ENCODE results near the gene RTBDN. TPM values are rescaled to one million over a fixed set of nuclear protein-coding genes. Genes with fewer than 3 reads are reported as not detected.

RTBDN gene
- total and polyA plus RNA-seq, 10 of the 15 experiments (the other 5 are each of a cell fraction or from before 2014, with no cell fraction given): 0.45 TPM; not detected in 9

DNA sequence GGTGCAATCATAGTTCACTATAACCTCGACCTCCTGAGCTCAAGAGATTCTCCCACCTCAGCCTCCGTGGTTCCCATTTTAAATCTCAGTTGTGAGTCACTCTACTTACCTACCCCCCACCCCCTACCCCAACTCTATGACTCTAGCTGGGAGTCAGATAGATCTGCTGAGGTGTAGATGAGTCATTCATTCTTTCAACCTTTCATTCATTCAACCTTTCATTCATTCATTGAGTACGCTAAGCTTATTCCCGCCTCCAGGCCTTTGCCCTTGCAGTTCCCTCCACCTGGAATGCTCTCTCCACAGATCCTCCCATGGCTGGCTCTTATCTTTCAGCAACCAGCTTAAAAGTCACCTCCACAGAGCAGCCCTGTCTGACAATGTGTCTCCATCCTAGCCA, 2.8 kb upstream of the RTBDN start (continued):
- TF ChIP-seq ESRRA (IDR thresholded peaks at IDR 0.05; ENCODE audit: low read length) (no peak), PML (IDR thresholded peaks at IDR 0.05; ENCODE audit: low read length) (no peak), YY1 (IDR thresholded peaks at IDR 0.05; ENCODE audit: low read depth, low read length) (no peak)

DNA sequence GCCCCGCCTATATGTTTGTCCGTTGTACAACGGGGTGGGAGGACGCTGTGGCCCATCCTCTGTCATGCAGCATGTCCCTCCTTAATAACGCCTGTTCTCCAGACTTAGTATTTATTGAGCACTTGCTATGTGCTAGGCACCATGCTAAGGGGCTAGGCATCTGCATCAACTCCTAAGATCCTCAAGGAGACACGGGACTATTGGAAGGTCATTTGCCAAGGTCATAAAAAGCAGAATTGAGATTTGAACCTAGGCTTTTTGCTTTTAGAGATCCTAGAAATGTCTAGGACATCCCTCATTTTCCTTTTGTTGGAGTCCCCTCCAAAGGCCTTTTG, 2.1 kb upstream of the RTBDN start:
- no TSS peak for BruUV-seq (replicated peaks)
- TF ChIP-seq ESRRA (IDR thresholded peaks at IDR 0.05; ENCODE audit: low read length) (no peak), PML (IDR thresholded peaks at IDR 0.05; ENCODE audit: low read length) (no peak), POU2F2 (IDR thresholded peaks at IDR 0.05; ENCODE audit: borderline replicate concordance, low read depth, low read length) (no peak), ZSCAN29 (IDR thresholded peaks at IDR 0.05) (no peak), HDGF (IDR thresholded peaks at IDR 0.05) (no peak), HCFC1 (IDR thresholded peaks at IDR 0.05; ENCODE audit: low read length) (no peak), RAD51 (IDR thresholded peaks at IDR 0.05) (no peak), STAT1 (conservative IDR thresholded peaks at IDR 0.05) (no peak)
- ATAC-seq: no peak
- Histone ChIP-seq H3K9me3 (replicated peaks; ENCODE audit: control insufficient read depth, insufficient read depth, low read length) (no peaks in the 10 kb centered on the region; the same call in none of the 3 replicates), H3K36me3 (ENCODE audit: control insufficient read depth in 2 of 2, insufficient read depth in 2 of 2, low read length in 1 of 2) (no peaks in the 10 kb centered on the region), H3K27me3 (replicated peaks in 1 of 2; ENCODE audit: control insufficient read depth in 2 of 2, insufficient read depth in 2 of 2, low read length in 1 of 2) (peaks cover 10 to 46% of the 10 kb centered on the region in 2 experiments), H3K4me1 (ENCODE audit: control insufficient read depth, insufficient read depth, low read length) (peaks cover 7% of the 10 kb centered on the region; the same call in 1 of the 2 replicates), H2AFZ (ENCODE audit: control insufficient read depth, low read depth, low read length) (no peak overlapping the region), H3K4me2 (ENCODE audit: control insufficient read depth, insufficient read depth) (no peak overlapping the region), H3K9ac (ENCODE audit: control insufficient read depth, insufficient read depth, low read length) (no peak overlapping the region), H3K4me3 (no peak overlapping the region), H3K79me2 (ENCODE audit: control insufficient read depth, insufficient read depth, low read length) (no peaks in the 10 kb centered on the region), H3K27ac (ENCODE audit: control insufficient read depth, insufficient read depth) (no peak overlapping the region), H4K20me1 (ENCODE audit: control insufficient read depth, insufficient read depth) (no peaks in the 10 kb centered on the region; the same call in 1 of the 2 replicates)
- ChIA-PET POLR2A (interaction anchor here (1.2 kb wide), 1 partner anchor 44 kb away, joined by 3 read pairs; no protein-coding TSS in a partner anchor), RAD21 (ENCODE audit: unreplicated experiment) (no interaction called here), SMC1A (ENCODE audit: uncharacterized antibody, unreplicated experiment) (no interaction called here), CTCF (interaction anchor here (0.8 to 1.6 kb wide), 7 partner anchors 9 to 79 kb away, joined by 4 to 12 read pairs (median 5); partner anchors contain the start of genes PRDX2 and THSD8)
- intact Hi-C loops (cut with micrococcal nuclease; ENCODE audit: unreplicated experiment) (no loop called here), in situ Hi-C loops (cut with MboI) (no loop called here)
- DNase-seq (ENCODE audit: low read depth, low spot score): no peak
- no peak for FAIRE-seq
- 1% methylated on average over 6 of the region's 6 CpGs for WGBS (ENCODE audit: insufficient coverage, insufficient replicate concordance, low lambda C conversion rate, missing lambda C conversion rate)
